Tibial artery (tissue), 4 donors: ENCODE measurements around the gene MOK.

ENCODE experiments used
- DNase-seq, 2 donors: peaks; one replicate each; pipeline ENCODE4 v3.0.0-alpha.2; 2019
- H3K27ac ChIP-seq, 2 donors: fragments of 200-600 bp; sonication (generic) in 1 of 2; 1 replicate in 1 of 2; 2 replicates in 1 of 2; pipeline ENCODE4 v1.5.1; 2018 to 2019; ENCODE audit warnings: mild to moderate bottlenecking in 1 of 2
- H3K27me3 ChIP-seq, 2 donors: fragments of 200-600 bp; sonication (generic) in 1 of 2; one replicate each; pipeline versions ENCODE4 v1.5.1 to v1.6.0; 2016 to 2019
- H3K36me3 ChIP-seq, 3 donors: fragments of 200-600 bp; sonication (generic) in 2 of 3; one replicate each; pipeline ENCODE4 v1.5.1; 2016 to 2019; ENCODE audit warnings: mild to moderate bottlenecking in 2 of 3
- H3K4me1 ChIP-seq, 4 donors: fragments of 200-600 bp; sonication (generic) in 2 of 4; 1 replicate in 3 of 4; 2 replicates in 1 of 4; pipeline ENCODE4 v1.5.1; 2016 to 2019
- H3K4me3 ChIP-seq, 2 donors: fragments of 200-600 bp; sonication (generic) in 1 of 2; 1 replicate in 1 of 2; 2 replicates in 1 of 2; pipeline ENCODE4 v1.5.1; 2018 to 2019; ENCODE audit warnings: mild to moderate bottlenecking in 2 of 2
- H3K9me3 ChIP-seq, 3 donors: fragments of 200-600 bp; sonication (generic) in 1 of 3; one replicate each; pipeline ENCODE4 v1.5.1; 2016 to 2019
- CTCF ChIP-seq, 2 experiments: fragments of 200-600 bp in 1 of 2; fragments of 450-650 bp in 1 of 2; IDR thresholded peaks; one replicate each; pipeline ENCODE4 v1.5.1; 2017 to 2019; ENCODE audit warnings: antibody characterized with exemption in 2 of 2, mild to moderate bottlenecking in 1 of 2, moderate library complexity in 1 of 2
- intact Hi-C: fragments of 100-400 bp; cut with DNase I; formaldehyde crosslinking; loops from one replicate; pipeline ENCODE4 v1.15.0; 2023; ENCODE audit warnings: low total_unique reads

Gene MOK

DNA sequence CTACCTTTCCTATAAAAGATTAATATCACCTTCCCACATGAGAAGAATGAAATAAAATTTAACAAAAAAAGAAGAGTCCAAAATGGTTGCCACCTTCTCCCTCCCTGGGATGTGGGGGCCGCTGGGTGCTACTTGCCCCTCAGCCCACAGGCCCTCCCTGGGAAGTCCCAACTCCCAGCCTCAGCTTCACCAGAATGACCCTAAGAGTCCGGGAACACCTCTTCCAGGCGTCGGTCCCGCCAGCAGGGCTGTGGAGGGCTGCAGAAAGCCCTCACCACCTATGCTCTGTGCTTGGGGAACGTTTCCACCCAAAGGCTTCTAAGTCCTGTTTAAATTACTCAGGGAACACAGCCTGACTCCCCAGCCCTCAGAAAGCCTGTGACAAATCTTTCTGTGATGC lies 71.9 kb downstream of the MOK start:
- intact Hi-C loops, result no loop called here
- H3K4me1 ChIP-seq, result peaks cover 0 to 6% (median 0%) of the 10 kb centered on the region in 4 donors
- no peaks in the 10 kb centered on the region for H3K9me3 ChIP-seq
- H3K36me3 ChIP-seq, result peaks cover 0 to 48% (median 6%) of the 10 kb centered on the region in 3 donors
- no peak for TF ChIP-seq CTCF (IDR thresholded peaks at IDR 0.05)
- DNase-seq, result no peak
- H3K27me3 ChIP-seq, result no peaks in the 10 kb centered on the region
- H3K27ac ChIP-seq, result no peak overlapping the region
- no peak overlapping the region for H3K4me3 ChIP-seq

DNA sequence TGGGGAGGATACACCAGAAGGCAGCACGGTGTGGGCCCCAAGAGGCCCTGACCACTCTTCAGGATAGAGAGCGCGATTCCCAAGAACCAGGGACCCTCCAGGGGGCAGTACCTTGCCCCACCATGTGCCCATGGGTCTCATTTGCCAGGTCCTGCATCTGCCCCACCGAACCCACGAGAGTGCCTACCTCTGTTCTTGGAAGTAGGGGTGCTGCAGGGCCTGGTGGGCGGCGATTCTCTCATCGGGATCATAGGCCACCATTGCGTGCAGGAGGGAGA lies 72.7 kb downstream of the MOK start:
- intact Hi-C loops, result no loop called here
- no peaks in the 10 kb centered on the region for H3K9me3 ChIP-seq

DNA sequence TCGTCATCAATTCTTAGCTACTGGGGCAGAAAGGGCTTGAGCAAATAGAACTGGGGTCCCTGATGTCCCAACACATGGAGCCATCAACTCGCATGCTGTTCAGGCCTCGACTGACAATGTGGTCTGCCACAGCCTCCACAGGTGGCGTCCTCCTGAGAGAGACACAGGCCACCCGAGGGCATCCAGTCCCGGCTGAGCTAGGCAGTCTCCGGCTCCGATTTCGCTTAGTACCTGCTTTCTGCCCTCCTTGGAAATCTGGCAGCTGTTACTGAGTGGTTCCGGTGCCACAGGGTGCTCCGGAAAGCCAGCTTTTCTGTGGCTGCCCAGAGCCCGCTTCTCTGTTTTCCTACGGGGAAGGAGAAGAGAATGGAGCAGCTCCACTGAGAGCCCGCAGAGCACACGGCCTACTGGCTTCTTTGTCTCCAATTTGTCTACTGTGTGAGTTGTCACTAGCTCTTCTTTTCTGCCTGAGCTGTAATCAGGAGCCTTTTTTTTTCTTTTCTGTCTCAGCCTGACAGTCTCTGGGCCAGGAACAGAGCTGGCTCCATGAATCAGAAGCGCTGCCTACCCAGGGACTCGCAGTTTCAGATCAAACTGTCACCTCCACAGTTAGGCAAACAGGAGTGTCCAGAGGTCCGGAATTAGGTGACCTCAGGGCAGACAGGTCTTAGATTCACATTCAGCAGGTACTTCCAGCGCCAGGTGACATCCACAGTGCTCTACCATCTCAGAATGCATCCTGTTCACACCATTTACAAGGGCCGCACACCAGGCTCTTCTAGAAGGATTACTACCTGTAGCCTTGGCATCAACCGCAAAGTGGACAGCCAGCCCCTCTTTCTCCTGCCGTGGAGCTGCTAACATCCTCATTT lies 73.3 kb downstream of the MOK start:
- no peak for DNase-seq
- Histone ChIP-seq H3K36me3 (peaks cover 0 to 48% (median 6%) of the 10 kb centered on the region in 3 donors), H3K27me3 (no peaks in the 10 kb centered on the region), H3K4me1 (peaks cover 0 to 8% (median 3%) of the 10 kb centered on the region in 4 donors), H3K27ac (no peak overlapping the region), H3K9me3 (no peaks in the 10 kb centered on the region), H3K4me3 (no peak overlapping the region)
- intact Hi-C loops, result no loop called here
- no peak for TF ChIP-seq CTCF (IDR thresholded peaks at IDR 0.05)

More for the DNA sequence above, 72.7 kb downstream of the MOK start:
- no peak overlapping the region for H3K4me3 ChIP-seq
- H3K27me3 ChIP-seq, result no peaks in the 10 kb centered on the region
- DNase-seq, result no peak
- TF ChIP-seq CTCF (IDR thresholded peaks at IDR 0.05), result no peak
- no peak overlapping the region for H3K27ac ChIP-seq
- H3K36me3 ChIP-seq, result peaks cover 0 to 48% (median 6%) of the 10 kb centered on the region in 3 donors
- H3K4me1 ChIP-seq, result peaks cover 0 to 6% (median 2%) of the 10 kb centered on the region in 4 donors

DNA sequence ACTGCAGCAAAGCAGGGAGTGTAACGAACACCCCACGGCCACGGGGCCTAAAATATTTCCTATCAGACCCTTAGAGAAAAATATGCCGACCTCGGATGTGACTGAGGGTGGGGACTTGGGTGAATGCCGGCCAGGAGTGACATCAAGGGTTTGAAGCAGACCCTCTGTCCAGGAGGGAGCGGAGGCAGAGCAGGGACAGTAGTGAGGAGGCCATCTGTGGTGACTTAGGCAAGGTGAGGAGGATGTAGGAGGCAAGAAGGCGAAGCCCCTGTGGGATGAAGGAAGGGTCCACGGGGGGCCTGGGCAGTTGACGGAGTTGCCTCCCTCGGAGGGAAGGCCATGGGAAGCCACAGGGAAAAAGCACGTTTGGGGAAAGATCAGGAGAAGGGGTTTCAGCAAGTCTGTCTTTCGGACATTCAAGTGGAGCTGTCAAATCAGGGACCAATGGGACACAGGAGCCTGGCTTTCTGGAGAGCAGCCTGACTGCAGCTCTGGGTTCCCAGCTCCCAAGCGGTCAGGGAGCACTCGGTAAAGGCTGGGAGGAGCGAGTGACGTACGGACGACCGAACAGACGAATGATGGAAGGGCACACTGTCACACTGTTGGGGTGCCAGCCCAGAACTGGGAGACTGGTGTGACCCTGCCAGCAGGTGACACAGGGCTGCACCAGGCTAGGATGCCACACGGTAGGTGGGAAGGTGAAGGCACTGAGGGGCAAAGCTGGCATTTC lies 74.3 kb downstream of the MOK start:
- Histone ChIP-seq H3K4me1 (peaks cover 0 to 8% (median 3%) of the 10 kb centered on the region in 4 donors), H3K27ac (no peak overlapping the region), H3K27me3 (no peaks in the 10 kb centered on the region), H3K4me3 (no peak overlapping the region), H3K36me3 (peaks cover 0 to 48% (median 6%) of the 10 kb centered on the region in 3 donors), H3K9me3 (no peaks in the 10 kb centered on the region)
- no peak for DNase-seq
- intact Hi-C loops, result no loop called here
- no peak for TF ChIP-seq CTCF (IDR thresholded peaks at IDR 0.05)

DNA sequence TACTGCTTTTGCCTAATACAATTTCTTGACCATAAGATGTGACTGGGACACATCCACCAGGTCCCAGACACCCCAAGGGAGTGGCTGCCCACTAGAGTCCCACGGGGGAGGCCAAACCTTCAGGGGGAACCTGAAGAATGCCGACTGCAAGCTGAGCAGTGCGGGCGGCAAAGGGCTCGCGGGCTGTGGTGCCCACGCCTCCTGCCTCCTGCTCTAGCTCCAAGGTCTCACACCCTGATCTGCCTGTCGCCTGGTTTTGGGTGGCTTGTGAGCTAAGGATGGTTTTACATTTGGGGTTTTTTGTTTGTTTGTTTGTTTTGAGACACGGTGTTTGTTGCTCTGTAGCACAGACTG lies 75.2 kb downstream of the MOK start:
- H3K27me3 ChIP-seq, result no peaks in the 10 kb centered on the region
- DNase-seq, result no peak
- intact Hi-C loops, result no loop called here
- no peaks in the 10 kb centered on the region for H3K9me3 ChIP-seq
- peaks cover 0 to 8% (median 0%) of the 10 kb centered on the region in 4 donors for H3K4me1 ChIP-seq
- no peak for TF ChIP-seq CTCF (IDR thresholded peaks at IDR 0.05)
- no peak overlapping the region for H3K27ac ChIP-seq
- no peak overlapping the region for H3K4me3 ChIP-seq
- H3K36me3 ChIP-seq, result peaks cover 0 to 52% (median 6%) of the 10 kb centered on the region in 3 donors
